ENCODE data around the gene ZNF423. TPM values are rescaled to one million over a fixed set of nuclear protein-coding genes. Genes with fewer than 3 reads are reported as not detected.
A peak's percentile ranks its signal among the peaks of the same experiment; 100 is the strongest.

The ZNF423 gene
- total RNA-seq, 2 donors from 2014 or later, result 12.3 to 29.3 TPM

DNA sequence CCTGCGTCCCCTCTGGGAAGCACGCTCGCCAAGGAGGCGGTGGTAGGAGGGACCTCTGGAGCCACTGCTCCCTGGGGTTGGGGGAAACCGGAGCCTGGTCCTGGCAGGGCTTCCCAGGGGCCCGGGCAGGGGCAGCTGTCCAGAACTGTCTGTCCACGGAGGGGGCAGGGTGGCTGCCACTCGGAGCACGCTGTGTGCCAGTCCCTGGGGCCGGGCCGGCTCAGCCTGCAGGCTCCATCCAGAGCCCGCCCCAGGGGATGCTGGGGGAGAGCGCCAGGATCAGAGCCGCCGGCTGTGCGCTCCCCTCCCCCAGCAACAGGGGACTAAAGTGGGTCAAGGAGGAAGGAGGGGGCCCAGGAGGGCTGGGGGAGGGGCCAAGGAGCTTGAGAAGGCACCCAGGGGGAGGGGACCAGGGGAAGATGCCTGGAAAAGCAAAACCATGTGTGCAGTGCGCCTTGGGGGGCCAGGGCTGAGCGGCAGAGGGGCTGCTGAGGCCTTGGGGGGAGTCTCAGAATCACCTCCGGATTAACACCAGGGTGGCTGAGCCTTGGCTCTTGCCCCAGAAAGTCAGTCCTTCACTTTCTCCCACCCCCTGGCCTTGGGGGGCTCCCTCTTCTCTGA is 21.3 kb downstream of the ZNF423 start:
- intact Hi-C loops (cut with DNase I), result no loop called here
- DNase-seq (ENCODE audit: low spot score), result peak; percentile 87

DNA sequence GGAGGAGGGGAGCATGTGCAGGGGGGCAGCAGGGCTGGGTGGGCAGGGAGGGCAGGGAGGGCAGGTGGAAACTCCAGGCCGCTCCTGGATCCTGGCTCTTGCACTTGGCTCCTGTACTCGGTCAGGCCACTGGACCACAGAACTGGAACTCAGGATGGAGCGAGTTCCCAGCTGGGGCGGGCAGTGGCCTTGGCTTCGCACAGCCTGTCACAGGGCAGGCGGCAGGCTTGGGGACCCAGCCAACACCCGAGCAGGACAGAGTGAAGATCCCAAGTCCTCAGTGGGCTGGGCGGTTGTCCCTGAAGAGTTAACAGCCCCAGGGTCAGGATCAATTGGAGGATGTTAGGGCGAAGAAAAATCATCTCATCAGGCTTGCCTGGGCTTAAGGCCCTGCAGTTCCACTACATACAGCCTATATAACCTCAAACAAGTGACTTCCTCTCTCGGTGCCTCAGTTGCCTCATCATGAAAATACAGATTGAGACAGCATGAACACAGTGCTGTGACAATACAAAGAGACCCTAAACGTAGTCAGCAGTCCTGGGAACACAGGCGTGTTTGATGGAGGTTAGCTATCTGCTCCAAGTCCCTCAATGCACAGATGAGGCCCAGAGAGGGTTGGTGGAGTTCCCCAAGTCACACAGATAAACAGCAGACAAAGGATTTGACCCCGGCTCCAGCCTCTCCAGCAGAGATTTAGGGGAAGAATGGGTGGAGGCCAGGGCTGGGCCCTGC is 21.9 kb downstream of the ZNF423 start:
- no peak for DNase-seq (ENCODE audit: low spot score)

DNA sequence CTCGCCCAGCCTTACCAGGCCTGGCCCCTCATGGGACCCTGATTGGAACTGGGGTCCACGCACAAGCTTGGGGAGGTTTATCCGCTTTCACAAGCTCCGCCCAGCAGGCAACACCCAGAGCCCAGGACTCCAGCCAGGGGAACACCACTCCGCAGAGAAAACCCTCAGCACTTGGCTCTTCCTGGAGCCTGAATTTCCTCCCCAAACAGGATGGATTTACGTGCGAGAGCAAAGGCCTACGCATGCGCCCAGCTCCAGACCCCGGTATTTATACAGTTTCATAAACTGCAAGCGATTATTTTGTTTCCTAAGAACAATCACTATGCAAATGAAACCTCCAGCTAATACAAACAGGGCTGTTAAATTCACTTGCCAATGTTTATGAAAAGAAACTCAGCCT is 22.8 kb downstream of the ZNF423 start:
- peak; percentile 91 for DNase-seq (ENCODE audit: low spot score)
- intact Hi-C loops (cut with DNase I), result no loop called here

More for the DNA sequence above, 21.9 kb downstream of the ZNF423 start:
- intact Hi-C loops (cut with DNase I), result no loop called here

DNA sequence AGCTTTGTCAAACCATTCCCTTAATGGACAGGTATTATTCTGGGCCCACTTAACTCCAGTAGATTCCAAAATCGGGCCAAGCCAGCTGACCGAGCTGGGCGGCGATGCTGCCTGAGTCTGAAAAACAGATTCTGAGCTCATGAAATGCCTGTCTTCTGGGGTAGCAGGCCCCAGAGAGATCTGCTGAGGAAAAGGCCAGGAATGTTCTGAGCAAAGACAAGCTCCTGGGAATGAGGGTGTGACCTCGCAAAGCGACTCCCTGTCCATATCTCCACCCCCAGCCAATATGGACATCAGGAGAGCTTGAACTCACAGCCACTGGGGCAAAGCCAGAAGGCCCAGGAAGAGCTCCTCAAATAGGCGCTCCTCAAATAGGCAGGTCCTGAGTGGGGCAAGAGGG is 23.7 kb downstream of the ZNF423 start:
- intact Hi-C loops (cut with DNase I), result no loop called here

DNA sequence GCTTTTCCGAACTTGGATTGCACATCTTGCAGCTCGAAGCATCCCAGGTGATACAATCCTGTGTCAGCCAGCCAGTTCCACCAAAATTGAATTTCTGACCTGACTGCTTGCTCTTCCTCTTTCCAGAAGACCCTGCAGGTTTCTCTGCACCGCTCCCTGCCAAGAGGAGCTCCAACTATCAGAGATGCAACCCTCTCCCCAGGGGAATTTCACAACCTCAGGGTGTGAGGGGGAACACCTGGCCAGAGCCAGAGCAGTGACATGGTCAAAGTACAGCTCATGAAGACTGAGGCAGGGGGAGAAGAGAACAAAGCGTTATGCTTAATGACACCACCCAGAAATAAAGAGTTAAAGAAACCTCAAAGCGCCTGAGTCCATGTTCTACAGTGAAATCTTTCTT is 25.0 kb downstream of the ZNF423 start:
- intact Hi-C loops (cut with DNase I), result no loop called here
- no peak for DNase-seq (ENCODE audit: low spot score)

More for the DNA sequence above, 23.7 kb downstream of the ZNF423 start:
- no peak for DNase-seq (ENCODE audit: low spot score)

DNA sequence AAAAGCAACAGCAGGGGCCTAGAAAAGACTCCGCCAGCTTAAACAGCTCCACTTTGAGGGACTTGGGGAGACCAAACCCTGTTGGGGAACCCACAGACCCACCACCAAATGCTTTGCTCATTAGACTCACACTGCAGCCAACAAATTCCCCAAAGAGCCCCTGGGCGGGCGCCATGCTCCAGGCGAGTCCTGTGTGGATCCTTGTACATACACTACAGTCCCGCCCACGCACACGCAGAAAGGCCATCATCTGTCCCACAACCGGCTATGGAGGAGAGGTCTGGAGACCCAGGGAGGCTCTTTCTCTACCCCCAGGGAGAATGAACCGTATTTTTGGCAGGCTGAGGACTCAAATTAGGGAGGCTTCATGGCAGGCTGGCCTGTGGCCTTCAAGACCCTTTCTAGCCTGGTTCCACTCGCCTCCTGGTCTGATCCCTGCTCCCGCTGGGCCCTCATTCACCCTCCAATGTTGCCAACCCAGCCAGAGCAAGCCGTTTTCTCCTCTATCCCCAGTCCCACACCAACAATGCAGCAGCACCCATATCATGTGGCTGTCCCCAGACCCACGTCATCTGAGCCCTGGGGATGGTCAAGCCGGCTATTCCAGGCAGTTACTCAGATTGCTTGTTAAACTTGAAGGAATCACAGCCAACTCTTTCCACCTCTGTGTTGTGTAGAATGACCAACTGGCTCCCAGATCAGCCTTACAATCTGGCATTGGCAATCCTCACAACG is 27.2 kb downstream of the ZNF423 start:
- intact Hi-C loops (cut with DNase I), result no loop called here
- DNase-seq (ENCODE audit: low spot score), result no peak

DNA sequence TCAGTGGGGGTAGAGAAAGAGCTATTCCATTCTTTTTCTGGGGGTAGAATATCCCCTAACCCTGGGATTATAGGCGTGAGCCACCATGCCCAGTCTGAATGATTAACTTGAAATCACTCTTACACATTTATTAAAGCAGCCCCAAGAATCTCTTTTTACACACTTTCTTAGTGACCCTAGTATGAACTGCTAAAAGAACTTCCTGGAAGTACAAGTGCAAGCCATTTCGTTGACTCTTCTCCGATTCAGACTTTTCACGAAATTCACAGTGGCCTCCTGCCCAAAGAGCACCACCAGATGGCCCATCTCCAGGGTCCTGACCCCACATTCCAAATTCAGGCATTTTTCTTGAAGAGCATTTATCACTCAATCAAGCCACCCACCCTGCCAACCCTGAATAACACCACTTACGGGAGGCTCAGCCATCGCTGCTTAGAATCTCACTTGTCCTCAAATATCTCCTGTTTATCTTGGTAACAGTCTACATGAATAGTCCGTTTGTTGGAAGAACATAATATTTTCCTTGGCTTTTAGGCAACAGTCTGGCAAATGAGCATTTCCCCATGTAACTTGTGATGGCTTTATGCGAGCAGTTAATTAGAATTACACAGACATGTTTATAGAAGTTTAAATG is 28.0 kb downstream of the ZNF423 start:
- intact Hi-C loops (cut with DNase I), result no loop called here
- no peak for DNase-seq (ENCODE audit: low spot score)

DNA sequence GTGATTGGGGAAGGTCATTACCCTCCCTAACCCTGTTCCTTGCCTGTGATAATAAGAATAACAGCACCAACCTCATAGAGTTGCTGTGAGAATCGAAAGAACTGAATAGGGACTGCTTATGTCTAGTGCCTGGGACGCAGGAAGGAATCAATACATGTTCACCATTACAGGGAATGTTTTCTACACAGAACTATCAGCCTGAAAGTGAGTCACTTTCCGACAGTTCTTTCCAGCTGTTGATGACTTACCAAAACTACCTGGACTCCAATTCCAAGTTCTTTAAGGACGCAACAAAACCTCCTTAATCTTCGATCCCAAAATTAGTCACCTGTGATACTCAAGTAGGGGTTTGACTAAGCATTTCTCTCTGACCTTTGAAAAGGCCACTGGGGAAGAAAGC is 29.4 kb downstream of the ZNF423 start:
- DNase-seq (ENCODE audit: low spot score), result no peak
- intact Hi-C loops (cut with DNase I), result no loop called here

DNA sequence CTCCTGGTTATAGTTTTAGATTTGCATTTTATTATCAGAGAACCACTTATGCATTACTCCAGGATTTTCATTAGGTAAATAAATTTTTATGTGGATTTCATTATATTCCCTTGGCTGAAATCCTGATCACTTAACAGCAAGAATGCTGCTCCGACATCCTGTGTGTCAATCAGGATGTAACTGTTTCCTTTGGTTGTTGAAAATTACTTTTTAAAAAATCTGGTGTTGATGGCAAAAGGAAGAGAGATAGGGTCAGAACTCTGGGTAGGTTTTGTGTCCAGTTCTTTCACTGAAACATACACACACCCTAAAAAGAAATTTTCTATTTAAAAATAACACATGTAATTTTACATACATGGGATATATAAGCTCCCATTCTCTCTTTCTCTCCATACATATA is 30.9 kb downstream of the ZNF423 start:
- intact Hi-C loops (cut with DNase I), result no loop called here
- no peak for DNase-seq (ENCODE audit: low spot score)

DNA sequence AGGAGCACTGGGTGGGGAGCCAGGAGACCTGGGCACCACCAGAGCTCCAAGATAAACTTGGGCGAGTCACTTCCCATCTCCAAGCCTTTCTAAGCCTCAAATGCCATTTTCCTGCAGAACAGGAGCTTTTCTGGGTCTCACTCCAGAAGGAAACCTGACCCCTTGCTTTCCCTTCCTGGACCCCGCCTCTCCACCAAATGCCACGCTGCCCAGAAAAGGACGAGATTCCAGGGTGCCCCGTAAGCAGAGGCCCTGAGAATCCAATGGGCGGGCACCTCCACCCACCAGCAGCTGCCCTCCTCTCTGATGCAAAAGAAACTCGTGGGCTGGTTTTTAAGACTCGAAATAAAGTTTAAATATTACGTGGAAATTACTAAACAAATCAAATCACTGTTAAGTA is 31.3 kb downstream of the ZNF423 start:
- DNase-seq (ENCODE audit: low spot score), result no peak
- intact Hi-C loops (cut with DNase I), result no loop called here

DNA sequence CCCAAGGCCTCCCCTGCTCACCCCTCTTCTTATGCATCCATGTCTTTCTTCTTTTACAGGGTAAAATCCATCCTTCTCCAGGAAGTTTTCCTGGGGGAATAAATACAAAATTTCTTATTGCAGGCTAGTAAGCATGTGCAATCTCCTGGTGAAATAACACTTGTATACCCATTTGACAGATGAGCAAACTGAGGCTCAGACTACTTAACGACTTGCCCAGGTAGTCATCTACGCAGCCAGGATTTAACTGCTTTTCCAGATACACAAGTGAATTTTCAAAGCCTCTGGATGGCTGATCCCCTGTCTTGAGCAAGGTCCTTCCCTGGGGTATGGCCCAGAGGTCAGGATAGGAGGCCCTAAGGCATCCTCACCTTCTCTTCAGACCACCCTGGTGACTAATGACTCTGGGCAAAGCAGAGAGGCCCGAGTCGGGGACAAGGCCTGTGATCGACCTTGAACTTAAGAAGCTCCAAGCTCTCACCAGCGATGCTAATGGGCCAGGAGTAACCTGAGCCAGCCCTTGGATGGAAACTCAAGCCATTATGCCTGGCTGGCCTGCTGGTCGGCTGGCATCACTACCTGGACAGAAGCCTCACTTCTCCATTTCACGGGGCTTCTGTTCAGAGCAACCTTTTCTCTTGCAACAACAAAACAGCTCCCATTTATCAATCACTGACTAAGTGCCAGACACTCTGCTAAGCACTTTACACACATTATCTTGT is 33.1 kb downstream of the ZNF423 start:
- intact Hi-C loops (cut with DNase I), result no loop called here
- no peak for DNase-seq (ENCODE audit: low spot score)

DNA sequence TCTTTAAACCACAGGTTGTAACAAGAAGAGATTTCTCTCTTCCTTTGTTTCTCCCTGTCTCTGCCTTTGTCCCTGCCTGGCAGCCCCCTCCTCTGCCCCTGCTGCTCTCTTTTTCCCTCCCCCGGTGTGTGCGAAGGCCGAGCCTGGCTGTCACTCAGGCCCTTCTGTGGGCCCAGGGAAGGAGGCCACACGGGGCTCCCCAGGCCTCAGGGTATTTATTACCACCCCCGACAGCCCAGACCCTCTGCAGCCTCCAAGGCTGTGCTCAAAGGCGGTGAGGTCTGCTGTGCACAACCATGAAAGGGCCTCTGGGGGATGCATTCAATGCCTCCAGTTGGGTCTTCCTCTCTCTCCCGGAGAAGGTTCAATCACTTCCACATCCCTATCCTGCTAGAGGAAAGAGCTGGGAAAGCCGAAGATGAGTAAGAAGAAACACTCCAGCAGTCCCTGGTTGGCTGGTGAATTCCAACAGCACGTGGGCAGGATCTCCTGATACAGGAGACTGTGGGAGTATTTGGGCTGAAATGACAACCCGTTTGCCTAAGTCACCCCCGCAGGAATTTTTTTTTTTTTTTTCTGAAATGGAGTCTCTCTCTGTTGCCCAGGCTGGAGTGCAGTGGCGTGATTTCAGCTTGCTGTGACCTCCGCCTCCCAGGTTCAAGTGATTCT is 34.2 kb downstream of the ZNF423 start:
- DNase-seq (ENCODE audit: low spot score), result no peak
- intact Hi-C loops (cut with DNase I), result no loop called here

DNA sequence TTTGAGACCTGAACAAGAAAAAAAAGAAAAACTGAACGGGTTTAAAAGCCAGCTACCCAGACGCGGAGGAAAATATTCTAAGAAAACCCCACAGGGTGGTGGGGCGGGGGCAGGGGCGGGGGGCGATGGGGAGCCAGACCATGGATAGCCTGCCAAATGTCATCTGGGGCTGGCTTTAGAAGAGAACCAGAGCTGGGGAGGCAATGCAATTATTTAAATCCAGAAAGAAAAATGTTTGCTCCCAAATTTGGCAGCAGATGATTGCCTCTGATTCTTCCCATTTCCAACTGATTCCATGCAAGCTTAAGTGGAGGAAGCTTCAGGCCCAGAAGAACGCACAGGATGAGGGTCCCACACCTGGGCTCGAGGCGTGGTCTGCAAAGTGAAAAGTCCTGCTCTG is 34.8 kb downstream of the ZNF423 start:
- intact Hi-C loops (cut with DNase I), result no loop called here
- no peak for DNase-seq (ENCODE audit: low spot score)

DNA sequence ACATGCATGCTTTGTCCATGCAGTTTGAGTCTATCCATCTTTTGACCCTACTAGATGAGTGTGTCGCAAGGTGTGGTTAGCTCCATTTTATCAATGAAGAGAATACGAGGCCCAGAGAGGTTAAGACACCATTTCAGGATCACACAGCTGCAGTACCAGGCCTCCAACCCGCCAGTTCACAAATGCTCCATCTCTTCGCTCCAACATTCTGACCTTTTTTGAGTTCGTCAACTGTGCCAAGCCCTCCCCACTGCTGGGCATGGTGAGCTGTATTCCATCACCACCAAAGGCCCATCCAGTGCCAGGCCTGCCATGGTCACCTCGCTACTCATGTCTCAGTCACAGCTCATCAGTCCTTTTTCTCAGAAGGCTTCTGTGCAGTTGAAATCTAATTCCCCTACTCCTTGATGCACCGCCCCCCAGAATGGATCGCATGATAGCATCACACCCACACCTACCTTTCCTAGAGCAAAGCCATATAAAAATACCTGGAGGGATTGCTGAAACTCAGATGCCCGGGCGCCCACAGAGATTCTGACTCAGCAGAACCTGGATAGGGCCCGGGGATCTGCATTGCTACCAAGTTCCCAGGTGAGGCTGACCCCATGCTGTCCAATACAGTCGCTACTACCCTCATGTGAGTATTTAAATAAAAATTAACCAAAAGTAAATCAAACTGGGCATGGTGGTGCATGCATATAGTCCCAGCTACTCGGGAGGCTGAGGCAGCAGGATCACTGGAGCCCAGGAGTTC is 38.0 kb downstream of the ZNF423 start:
- no peak for DNase-seq (ENCODE audit: low spot score)
- intact Hi-C loops (cut with DNase I), result no loop called here

DNA sequence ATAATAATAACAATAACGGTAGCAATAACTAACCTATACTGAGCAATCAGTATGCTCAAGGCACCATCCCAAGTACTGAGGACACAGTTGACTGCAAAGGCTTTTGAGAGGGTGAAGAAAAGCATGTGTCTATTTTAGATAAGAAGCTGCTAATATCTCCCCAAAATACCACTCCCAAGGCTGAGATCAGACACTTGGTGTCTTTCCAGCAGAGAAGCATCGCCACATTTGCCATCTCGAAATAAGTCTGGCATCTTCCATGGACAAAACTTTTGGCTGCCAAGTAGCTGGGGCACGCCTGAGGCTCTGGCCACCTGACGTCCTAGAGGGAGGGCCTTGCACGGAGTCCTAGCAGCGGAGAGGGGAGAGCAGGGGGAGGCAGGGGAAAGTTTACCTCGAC is 39.0 kb downstream of the ZNF423 start:
- DNase-seq (ENCODE audit: low spot score), result no peak
- intact Hi-C loops (cut with DNase I), result no loop called here

DNA sequence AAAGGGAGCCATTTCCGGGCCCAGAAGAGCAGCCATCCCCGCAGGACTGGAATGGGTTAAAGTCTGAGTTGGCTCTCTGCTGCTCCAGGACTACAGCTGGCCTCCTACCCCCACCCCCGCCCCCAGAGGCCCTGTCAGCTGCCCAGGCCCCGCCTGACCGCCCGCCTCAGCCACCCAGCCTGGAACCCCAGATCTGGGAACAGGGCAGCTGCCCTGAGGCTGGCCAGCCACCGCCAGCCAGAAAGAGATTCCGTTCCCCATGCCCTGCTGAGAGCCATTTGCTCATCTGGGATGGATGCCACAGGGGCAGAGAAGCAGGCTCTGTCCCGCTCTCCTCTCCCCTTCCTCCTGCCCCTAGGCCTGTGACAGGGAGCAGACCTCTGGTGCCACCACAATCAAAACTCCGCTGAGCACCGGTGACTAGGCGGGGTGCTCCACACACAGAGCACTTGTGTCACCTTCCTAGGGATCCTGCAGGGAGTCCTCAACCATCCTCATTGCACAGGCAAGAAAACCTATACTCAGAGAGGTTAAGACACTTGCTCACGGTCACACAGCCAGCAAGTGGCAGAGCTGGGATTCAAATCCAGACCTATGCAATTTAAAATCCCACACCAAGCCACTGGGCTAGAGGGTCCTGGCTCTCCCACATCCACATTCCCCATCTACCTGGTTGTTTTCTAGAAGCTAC is 44.1 kb downstream of the ZNF423 start:
- intact Hi-C loops (cut with DNase I), result no loop called here
- no peak for DNase-seq (ENCODE audit: low spot score)

DNA sequence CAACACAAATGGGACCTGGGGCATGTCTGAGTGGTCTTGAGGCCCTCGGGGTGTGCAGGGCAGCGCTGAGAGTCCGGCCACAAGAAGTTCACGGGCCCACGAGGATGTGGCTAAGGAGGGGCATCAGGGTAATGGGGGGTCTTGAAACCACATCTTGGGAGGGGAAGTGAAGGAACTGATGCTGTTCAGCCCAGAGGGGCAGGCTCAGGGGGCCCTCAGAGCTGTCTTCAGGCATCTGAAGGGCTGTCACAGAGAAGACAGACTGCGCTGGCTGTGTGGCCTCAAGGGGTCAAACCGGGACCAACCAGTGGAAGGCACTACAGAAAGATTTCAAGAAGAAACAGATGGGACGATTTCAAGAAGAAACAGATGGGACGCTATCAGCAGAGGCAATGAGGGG is 45.1 kb downstream of the ZNF423 start:
- intact Hi-C loops (cut with DNase I), result no loop called here
- DNase-seq (ENCODE audit: low spot score), result no peak

DNA sequence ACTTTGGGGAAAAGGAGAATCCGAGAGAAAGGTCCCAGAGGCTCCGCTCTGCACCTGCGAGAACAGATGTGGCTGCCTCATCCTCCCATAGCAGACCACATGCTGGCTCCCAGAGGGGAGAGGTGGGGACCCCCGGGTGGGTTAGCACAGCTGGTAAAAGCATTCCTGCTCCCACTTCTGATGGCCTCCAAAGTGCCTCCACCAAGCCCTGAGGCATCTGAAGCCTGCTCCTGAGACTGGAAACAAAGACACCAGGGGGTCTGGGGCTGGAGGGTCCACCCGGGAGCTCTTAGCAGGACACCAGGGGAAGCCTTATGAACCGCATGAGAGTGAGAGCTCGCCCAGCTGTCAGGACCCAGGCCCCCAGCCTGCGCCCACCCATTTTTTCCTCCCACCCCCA is 46.4 kb downstream of the ZNF423 start:
- DNase-seq (ENCODE audit: low spot score), result no peak
- intact Hi-C loops (cut with DNase I), result no loop called here

Measured in posterior vena cava (tissue), 2 donors.